ENCODE results near the gene ULK1. TPM values are rescaled to one million over a fixed set of nuclear protein-coding genes. Genes with fewer than 3 reads are reported as not detected.
A peak's percentile ranks its signal among the peaks of the same experiment; 100 is the strongest.

Gene ULK1
- polyA plus RNA-seq, 3 donors: 1.0 to 75.1 (median 1.3) TPM

DNA sequence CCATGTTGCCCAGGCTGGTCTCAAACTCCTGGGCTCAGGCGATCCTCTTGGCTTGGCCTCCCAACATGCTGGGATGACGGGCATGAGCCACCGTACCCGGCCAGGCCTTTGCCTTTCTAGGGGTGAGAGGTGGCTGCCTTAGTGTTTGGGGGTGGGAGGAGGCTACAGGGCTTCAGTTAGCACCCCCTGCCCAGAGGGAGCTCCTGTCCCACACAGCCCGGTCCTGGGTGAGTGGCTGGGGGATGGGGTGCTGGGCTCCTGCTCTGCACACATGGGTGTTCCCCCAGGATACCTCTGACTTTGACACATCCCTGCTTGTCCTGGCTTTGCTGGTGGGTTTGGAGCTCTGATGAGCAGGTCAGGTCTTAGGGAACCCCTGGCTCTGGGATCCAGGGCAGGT, 9.9 kb downstream of the ULK1 start:
- Histone ChIP-seq H3K36me3 (replicated peaks in 1 of 2; ENCODE audit: control insufficient read depth in 1 of 2, insufficient read depth in 2 of 2, low read length in 2 of 2) (peaks cover 27 to 68% of the 10 kb centered on the region in 2 donors), H4K20me1 (ENCODE audit: insufficient read depth, low read length) (peaks cover 99% of the 10 kb centered on the region), H3K79me2 (ENCODE audit: insufficient read depth, low read length) (peaks cover 57% of the 10 kb centered on the region), H3K9ac (ENCODE audit: insufficient read depth, low read length, poor library complexity, severe bottlenecking) (no peak overlapping the region), H3K4me2 (replicated peaks; ENCODE audit: extremely low read depth, low read length, poor library complexity, severe bottlenecking) (no peak overlapping the region), H2AFZ (ENCODE audit: insufficient read depth, low read depth, low read length, poor library complexity, severe bottlenecking) (no peak overlapping the region), H3K9me3 (replicated peaks in 1 of 2; ENCODE audit: control insufficient read depth in 1 of 2, insufficient read depth in 1 of 2, low read length in 2 of 2) (no peaks in the 10 kb centered on the region), H3K27ac (ENCODE audit: low read depth in 1 of 2, low read length in 2 of 2) (no peak overlapping the region), H3K27me3 (ENCODE audit: control insufficient read depth in 2 of 2, insufficient read depth in 2 of 2, low read length in 2 of 2) (no peaks in the 10 kb centered on the region), H3K4me3 (replicated peaks in 1 of 3; ENCODE audit: low read depth in 2 of 3, low read length in 3 of 3) (no peak overlapping the region), H3K4me1 (ENCODE audit: control insufficient read depth in 1 of 2, insufficient read depth in 2 of 2, low read length in 2 of 2) (peaks cover 4 to 10% of the 10 kb centered on the region in 2 donors)
- peaks cover 22 to 61% of the 10 kb centered on the region in 2 donors for H3K36me3 Mint-ChIP-seq
- H3K27me3 Mint-ChIP-seq (ENCODE audit: low read depth in 3 of 3): peaks cover 0 to 4% (median 2%) of the 10 kb centered on the region in 3 donors
- peak overlapping the region in 2 of 7 donors; percentile 40 to 54 for H3K27ac Mint-ChIP-seq
- TF ChIP-seq, protein P1, sequence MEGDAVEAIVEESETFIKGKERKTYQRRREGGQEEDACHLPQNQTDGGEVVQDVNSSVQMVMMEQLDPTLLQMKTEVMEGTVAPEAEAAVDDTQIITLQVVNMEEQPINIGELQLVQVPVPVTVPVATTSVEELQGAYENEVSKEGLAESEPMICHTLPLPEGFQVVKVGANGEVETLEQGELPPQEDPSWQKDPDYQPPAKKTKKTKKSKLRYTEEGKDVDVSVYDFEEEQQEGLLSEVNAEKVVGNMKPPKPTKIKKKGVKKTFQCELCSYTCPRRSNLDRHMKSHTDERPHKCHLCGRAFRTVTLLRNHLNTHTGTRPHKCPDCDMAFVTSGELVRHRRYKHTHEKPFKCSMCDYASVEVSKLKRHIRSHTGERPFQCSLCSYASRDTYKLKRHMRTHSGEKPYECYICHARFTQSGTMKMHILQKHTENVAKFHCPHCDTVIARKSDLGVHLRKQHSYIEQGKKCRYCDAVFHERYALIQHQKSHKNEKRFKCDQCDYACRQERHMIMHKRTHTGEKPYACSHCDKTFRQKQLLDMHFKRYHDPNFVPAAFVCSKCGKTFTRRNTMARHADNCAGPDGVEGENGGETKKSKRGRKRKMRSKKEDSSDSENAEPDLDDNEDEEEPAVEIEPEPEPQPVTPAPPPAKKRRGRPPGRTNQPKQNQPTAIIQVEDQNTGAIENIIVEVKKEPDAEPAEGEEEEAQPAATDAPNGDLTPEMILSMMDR (IDR thresholded peaks at IDR 0.05): no peak
- 100% methylated on average over 5 of the region's 5 CpGs for WGBS (ENCODE audit: insufficient coverage)
- intact Hi-C loops (cut with micrococcal nuclease): no loop called here
- H3K9me3 Mint-ChIP-seq: no peaks in the 10 kb centered on the region
- no peak for DNase-seq
- peaks cover 5% of the 10 kb centered on the region for H3K4me1 Mint-ChIP-seq
- no peak overlapping the region for H3K4me3 Mint-ChIP-seq

GRCh38 chr12:131905081-131905629, 10.7 kb downstream of the ULK1 start:
- H3K27me3 Mint-ChIP-seq (ENCODE audit: low read depth in 3 of 3): peaks cover 0 to 4% (median 2%) of the 10 kb centered on the region in 3 donors
- H3K4me3 ChIP-seq (replicated peaks in 1 of 3; ENCODE audit: low read depth in 2 of 3, low read length in 3 of 3): no peak overlapping the region
- H3K9ac ChIP-seq (ENCODE audit: insufficient read depth, low read length, poor library complexity, severe bottlenecking): no peak overlapping the region
- H3K36me3 ChIP-seq (replicated peaks in 1 of 2; ENCODE audit: control insufficient read depth in 1 of 2, insufficient read depth in 2 of 2, low read length in 2 of 2): peaks cover 32 to 75% of the 10 kb centered on the region in 2 donors
- 99% methylated on average over 9 of the region's 13 CpGs for WGBS (ENCODE audit: insufficient coverage)
- no peaks in the 10 kb centered on the region for H3K27me3 ChIP-seq (ENCODE audit: control insufficient read depth in 2 of 2, insufficient read depth in 2 of 2, low read length in 2 of 2)
- H2AFZ ChIP-seq (ENCODE audit: insufficient read depth, low read depth, low read length, poor library complexity, severe bottlenecking): no peak overlapping the region
- peaks cover 49% of the 10 kb centered on the region for H3K79me2 ChIP-seq (ENCODE audit: insufficient read depth, low read length)
- H3K27ac ChIP-seq (ENCODE audit: low read depth in 1 of 2, low read length in 2 of 2): no peak overlapping the region
- H3K4me3 Mint-ChIP-seq: no peak overlapping the region
- peaks cover 5% of the 10 kb centered on the region for H3K4me1 Mint-ChIP-seq
- intact Hi-C loops (cut with micrococcal nuclease): no loop called here
- no peak overlapping the region for H3K4me2 ChIP-seq (replicated peaks; ENCODE audit: extremely low read depth, low read length, poor library complexity, severe bottlenecking)
- H4K20me1 ChIP-seq (ENCODE audit: insufficient read depth, low read length): peaks cover 98% of the 10 kb centered on the region
- TF ChIP-seq, protein P1 (IDR thresholded peaks at IDR 0.05): no peak
- no peaks in the 10 kb centered on the region for H3K9me3 Mint-ChIP-seq
- no peak for DNase-seq
- no peak overlapping the region for H3K27ac Mint-ChIP-seq
- H3K4me1 ChIP-seq (ENCODE audit: control insufficient read depth in 1 of 2, insufficient read depth in 2 of 2, low read length in 2 of 2): peaks cover 4 to 10% of the 10 kb centered on the region in 2 donors
- H3K9me3 ChIP-seq (replicated peaks in 1 of 2; ENCODE audit: control insufficient read depth in 1 of 2, insufficient read depth in 1 of 2, low read length in 2 of 2): no peaks in the 10 kb centered on the region
- peaks cover 21 to 65% of the 10 kb centered on the region in 2 donors for H3K36me3 Mint-ChIP-seq

Data from CD14-positive monocyte (primary cell).